ENCODE results near the gene SDK1. TPM values are rescaled to one million over a fixed set of nuclear protein-coding genes. Genes with fewer than 3 reads are reported as not detected.

The SDK1 gene
- total RNA-seq, 1 experiment from 2014 or later, result 7.1 TPM

GRCh38 chr7:4218481-4218880 is 917.4 kb downstream of the SDK1 start:
- Histone ChIP-seq H3K36me3 (ENCODE audit: control insufficient read depth, insufficient read depth, low read length) (no peaks in the 10 kb centered on the region), H3K4me1 (no peaks in the 10 kb centered on the region), H3K4me3 (ENCODE audit: low read depth, low read length) (no peak overlapping the region), H3K9me3 (no peaks in the 10 kb centered on the region), H3K27me3 (replicated peaks; ENCODE audit: control insufficient read depth, insufficient read depth, low read length) (no peaks in the 10 kb centered on the region)
- no peak for DNase-seq
- intact Hi-C loops (cut with micrococcal nuclease; ENCODE audit: unreplicated experiment), result no loop called here
- H3K4me3 Mint-ChIP-seq (ENCODE audit: unreplicated experiment), result no peak overlapping the region
- H3K36me3 Mint-ChIP-seq (ENCODE audit: insufficient read depth, unreplicated experiment), result no peaks in the 10 kb centered on the region
- POLR2A ChIA-PET, result no interaction called here
- no peaks in the 10 kb centered on the region for H3K9me3 Mint-ChIP-seq (ENCODE audit: unreplicated experiment)
- H3K27ac Mint-ChIP-seq (ENCODE audit: unreplicated experiment), result no peak overlapping the region
- H3K4me1 Mint-ChIP-seq (ENCODE audit: low read depth, unreplicated experiment), result no peaks in the 10 kb centered on the region
- H3K27me3 Mint-ChIP-seq (ENCODE audit: insufficient read depth, unreplicated experiment), result no peaks in the 10 kb centered on the region
- CTCF ChIA-PET, result no interaction called here
- no TSS peak for BruUV-seq (replicated peaks)
- TF ChIP-seq CTCF (IDR thresholded peaks at IDR 0.05; ENCODE audit: insufficient read depth in 1 of 2, low read depth in 1 of 2, low read length in 1 of 2, severe bottlenecking in 1 of 2, unreplicated experiment in 1 of 2), result no peak

GRCh38 chr7:4220011-4220410 is 919.0 kb downstream of the SDK1 start:
- Histone ChIP-seq H3K4me1 (no peaks in the 10 kb centered on the region), H3K4me3 (ENCODE audit: low read depth, low read length) (no peak overlapping the region), H3K9me3 (no peaks in the 10 kb centered on the region), H3K27me3 (replicated peaks; ENCODE audit: control insufficient read depth, insufficient read depth, low read length) (no peaks in the 10 kb centered on the region), H3K36me3 (ENCODE audit: control insufficient read depth, insufficient read depth, low read length) (no peaks in the 10 kb centered on the region)
- no peaks in the 10 kb centered on the region for H3K4me1 Mint-ChIP-seq (ENCODE audit: low read depth, unreplicated experiment)
- no peak for DNase-seq
- no peaks in the 10 kb centered on the region for H3K36me3 Mint-ChIP-seq (ENCODE audit: insufficient read depth, unreplicated experiment)
- BruUV-seq (replicated peaks), result no TSS peak
- H3K4me3 Mint-ChIP-seq (ENCODE audit: unreplicated experiment), result no peak overlapping the region
- no peak overlapping the region for H3K27ac Mint-ChIP-seq (ENCODE audit: unreplicated experiment)
- ChIA-PET CTCF (interaction anchor here (0.6 kb wide), 1 partner anchor 64 kb away, joined by 3 read pairs; no protein-coding TSS in a partner anchor), POLR2A (no interaction called here)
- no peaks in the 10 kb centered on the region for H3K9me3 Mint-ChIP-seq (ENCODE audit: unreplicated experiment)
- intact Hi-C loops (cut with micrococcal nuclease; ENCODE audit: unreplicated experiment), result no loop called here
- H3K27me3 Mint-ChIP-seq (ENCODE audit: insufficient read depth, unreplicated experiment), result no peaks in the 10 kb centered on the region
- TF ChIP-seq CTCF (IDR thresholded peaks at IDR 0.05; ENCODE audit: insufficient read depth in 1 of 2, low read depth in 1 of 2, low read length in 1 of 2, severe bottlenecking in 1 of 2, unreplicated experiment in 1 of 2), result no peak

GRCh38 chr7:4221043-4221442 is 920.0 kb downstream of the SDK1 start:
- H3K9me3 Mint-ChIP-seq (ENCODE audit: unreplicated experiment), result no peaks in the 10 kb centered on the region
- Histone ChIP-seq H3K9me3 (no peaks in the 10 kb centered on the region), H3K27me3 (replicated peaks; ENCODE audit: control insufficient read depth, insufficient read depth, low read length) (no peaks in the 10 kb centered on the region), H3K4me3 (ENCODE audit: low read depth, low read length) (no peak overlapping the region), H3K36me3 (ENCODE audit: control insufficient read depth, insufficient read depth, low read length) (no peaks in the 10 kb centered on the region), H3K4me1 (no peaks in the 10 kb centered on the region)
- H3K36me3 Mint-ChIP-seq (ENCODE audit: insufficient read depth, unreplicated experiment), result no peaks in the 10 kb centered on the region
- DNase-seq, result no peak
- no peak for TF ChIP-seq CTCF (IDR thresholded peaks at IDR 0.05; ENCODE audit: insufficient read depth in 1 of 2, low read depth in 1 of 2, low read length in 1 of 2, severe bottlenecking in 1 of 2, unreplicated experiment in 1 of 2)
- no peak overlapping the region for H3K27ac Mint-ChIP-seq (ENCODE audit: unreplicated experiment)
- H3K27me3 Mint-ChIP-seq (ENCODE audit: insufficient read depth, unreplicated experiment), result no peaks in the 10 kb centered on the region
- H3K4me3 Mint-ChIP-seq (ENCODE audit: unreplicated experiment), result no peak overlapping the region
- ChIA-PET CTCF (no interaction called here), POLR2A (no interaction called here)
- intact Hi-C loops (cut with micrococcal nuclease; ENCODE audit: unreplicated experiment), result no loop called here
- H3K4me1 Mint-ChIP-seq (ENCODE audit: low read depth, unreplicated experiment), result no peaks in the 10 kb centered on the region
- no TSS peak for BruUV-seq (replicated peaks)

Data from Caco-2 (cell line).